ENCODE measurements around the gene ZBTB3. TPM values are rescaled to one million over a fixed set of nuclear protein-coding genes. Genes with fewer than 3 reads are reported as not detected.
"Not testable (repeated sequence)": the region's sequence is repeated elsewhere in the genome, so short reads cannot be mapped to it uniquely, and the experiment has no call there.

The ZBTB3 gene
- total RNA-seq, 1 experiment from 2014 or later = 7.1 TPM

- Mint-ChIP-seq H3K4me1 (ENCODE audit: insufficient read depth, unreplicated experiment) (peaks cover 6% of the 10 kb centered on the region), H3K27me3 (ENCODE audit: insufficient read depth, unreplicated experiment) (no peaks in the 10 kb centered on the region), H3K36me3 (ENCODE audit: insufficient read depth, unreplicated experiment) (peaks cover 23% of the 10 kb centered on the region), H3K9me3 (ENCODE audit: unreplicated experiment) (no peaks in the 10 kb centered on the region), H3K4me3 (ENCODE audit: unreplicated experiment) (no peak overlapping the region), H3K27ac (ENCODE audit: low read depth, unreplicated experiment) (no peak overlapping the region)
- ChIA-PET POLR2A (interaction anchor here (2.4 to 6.7 kb wide), 6 partner anchors 11 to 103 kb away, joined by 22 to 127 read pairs (median 42); partner anchors contain the start of genes HNRNPUL2, POLR2G, TAF6L and TMEM179B), CTCF (interaction anchor here (0.7 to 1.4 kb wide), 5 partner anchors 10 to 804 kb away, joined by 3 to 5 read pairs (median 3); no protein-coding TSS in a partner anchor)
- BruUV-seq (replicated peaks) = no TSS peak
- no peak for DNase-seq (ENCODE audit: unreplicated experiment)
- no peak for TF ChIP-seq CTCF (IDR thresholded peaks at IDR 0.05; ENCODE audit: unreplicated experiment)
- intact Hi-C loops (cut with micrococcal nuclease) = no loop called here
Observed at GRCh38 chr11:62752177-62752785, 1.7 kb downstream of the ZBTB3 start.

GRCh38 chr11:62749931-62750330, 4.0 kb downstream of the ZBTB3 start:
- intact Hi-C loops (cut with micrococcal nuclease); H3K4me1 Mint-ChIP-seq (ENCODE audit: insufficient read depth, unreplicated experiment); BruUV-seq (replicated peaks); DNase-seq (ENCODE audit: unreplicated experiment); H3K27me3 Mint-ChIP-seq (ENCODE audit: insufficient read depth, unreplicated experiment); H3K9me3 Mint-ChIP-seq (ENCODE audit: unreplicated experiment); H3K4me3 Mint-ChIP-seq (ENCODE audit: unreplicated experiment); H3K27ac Mint-ChIP-seq (ENCODE audit: low read depth, unreplicated experiment): not testable (repeated sequence)
- CTCF ChIA-PET = interaction anchor here (0.6 kb wide), 2 partner anchors 34 to 86 kb away, joined by 3 read pairs; no protein-coding TSS in a partner anchor
- POLR2A ChIA-PET = interaction anchor here (6.7 kb wide), 1 partner anchor 21 kb away, joined by 127 read pairs; the partner anchor contains the start of genes HNRNPUL2 and TTC9C
- H3K36me3 Mint-ChIP-seq (ENCODE audit: insufficient read depth, unreplicated experiment) = peaks cover 23% of the 10 kb centered on the region

GRCh38 chr11:62747475-62748160, 6.3 kb downstream of the ZBTB3 start:
- Mint-ChIP-seq H3K27ac (ENCODE audit: low read depth, unreplicated experiment) (no peak overlapping the region), H3K4me3 (ENCODE audit: unreplicated experiment) (no peak overlapping the region), H3K4me1 (ENCODE audit: insufficient read depth, unreplicated experiment) (peaks cover 6% of the 10 kb centered on the region), H3K36me3 (ENCODE audit: insufficient read depth, unreplicated experiment) (peaks cover 23% of the 10 kb centered on the region), H3K27me3 (ENCODE audit: insufficient read depth, unreplicated experiment) (no peaks in the 10 kb centered on the region), H3K9me3 (ENCODE audit: unreplicated experiment) (no peaks in the 10 kb centered on the region)
- ChIA-PET CTCF (interaction anchor here (0.6 to 1.1 kb wide), 2 partner anchors 22 to 116 kb away, joined by 3 to 4 read pairs; no protein-coding TSS in a partner anchor), POLR2A (interaction anchor here (0.6 to 1.8 kb wide), 8 partner anchors 9 to 450 kb away, joined by 3 to 7 read pairs (median 4); partner anchors contain the start of genes HNRNPUL2 and TTC9C)
- BruUV-seq (replicated peaks) = no TSS peak
- no peak for TF ChIP-seq CTCF (IDR thresholded peaks at IDR 0.05; ENCODE audit: unreplicated experiment)
- no peak for DNase-seq (ENCODE audit: unreplicated experiment)
- intact Hi-C loops (cut with micrococcal nuclease) = no loop called here

GRCh38 chr11:62737196-62737595, 16.8 kb downstream of the ZBTB3 start:
- H3K4me3 Mint-ChIP-seq (ENCODE audit: unreplicated experiment) = no peak overlapping the region
- TF ChIP-seq CTCF (IDR thresholded peaks at IDR 0.05; ENCODE audit: unreplicated experiment) = no peak
- peaks cover 89% of the 10 kb centered on the region for H3K36me3 Mint-ChIP-seq (ENCODE audit: insufficient read depth, unreplicated experiment)
- no TSS peak for BruUV-seq (replicated peaks)
- ChIA-PET CTCF (no interaction called here), POLR2A (interaction anchor here (1.0 to 3.4 kb wide), 3 partner anchors 9 to 16 kb away, joined by 5 to 15 read pairs (median 6); partner anchors contain the start of genes HNRNPUL2, TTC9C and ZBTB3)
- H3K4me1 Mint-ChIP-seq (ENCODE audit: insufficient read depth, unreplicated experiment) = no peaks in the 10 kb centered on the region
- H3K9me3 Mint-ChIP-seq (ENCODE audit: unreplicated experiment) = no peaks in the 10 kb centered on the region
- no peak for DNase-seq (ENCODE audit: unreplicated experiment)
- intact Hi-C loops (cut with micrococcal nuclease) = no loop called here
- no peaks in the 10 kb centered on the region for H3K27me3 Mint-ChIP-seq (ENCODE audit: insufficient read depth, unreplicated experiment)
- H3K27ac Mint-ChIP-seq (ENCODE audit: low read depth, unreplicated experiment) = no peak overlapping the region

Measured in MCF 10A (cell line).